Thyroid gland (tissue), 4 donors: ENCODE data around the gene NOS1AP.

ENCODE experiments used
- POLR2A ChIP-seq, 2 donors: fragments of 450-650 bp; IDR thresholded peaks; one replicate each; pipeline ENCODE4 v1.6.1; 2017; ENCODE audit warnings: antibody characterized with exemption in 2 of 2, mild to moderate bottlenecking in 2 of 2, moderate library complexity in 1 of 2
- TF ChIP-seq, protein P1 (sequence below), 6 experiments: fragments of 200-600 bp in 3 of 6; fragments of 450-650 bp in 3 of 6; sonication (generic) in 3 of 6; IDR thresholded peaks; one replicate each; pipeline ENCODE4 v1.5.1; 2016 to 2019; ENCODE audit warnings: antibody characterized with exemption in 6 of 6, mild to moderate bottlenecking in 2 of 6, inconsistent platforms in 1 of 6, moderate library complexity in 1 of 6

DNA sequence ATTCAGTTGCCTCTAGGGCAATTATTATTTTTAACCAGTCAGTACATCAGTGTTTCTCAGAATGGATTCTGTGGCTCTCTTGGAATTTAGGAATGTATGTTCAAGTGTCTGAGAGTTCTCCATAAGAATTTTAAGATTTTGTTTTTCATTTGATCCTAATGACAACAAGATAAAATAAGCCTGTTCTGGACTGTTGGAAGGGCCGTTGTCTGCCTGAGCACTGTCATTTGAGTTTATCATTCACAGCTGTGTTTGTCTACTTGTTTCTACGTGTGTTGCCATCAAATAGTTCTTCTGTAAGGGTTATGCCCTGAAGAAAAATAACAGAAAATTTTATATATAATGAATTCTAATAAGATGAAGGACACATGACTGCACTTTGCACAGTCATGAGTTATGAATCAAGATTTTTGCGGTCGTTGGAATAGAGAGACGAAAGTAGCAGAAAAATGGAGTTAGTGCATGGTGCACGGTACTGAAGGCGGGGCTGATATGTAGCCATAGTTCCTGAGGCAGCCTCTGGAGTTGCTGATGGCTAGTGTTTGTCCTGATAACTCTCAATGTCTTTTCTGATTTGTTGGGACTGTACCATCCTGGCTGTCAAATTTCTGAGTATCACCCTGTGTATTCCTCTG is 92.5 kb downstream of the NOS1AP start:
- TF ChIP-seq POLR2A (IDR thresholded peaks at IDR 0.05), result no peak
- TF ChIP-seq, protein P1, sequence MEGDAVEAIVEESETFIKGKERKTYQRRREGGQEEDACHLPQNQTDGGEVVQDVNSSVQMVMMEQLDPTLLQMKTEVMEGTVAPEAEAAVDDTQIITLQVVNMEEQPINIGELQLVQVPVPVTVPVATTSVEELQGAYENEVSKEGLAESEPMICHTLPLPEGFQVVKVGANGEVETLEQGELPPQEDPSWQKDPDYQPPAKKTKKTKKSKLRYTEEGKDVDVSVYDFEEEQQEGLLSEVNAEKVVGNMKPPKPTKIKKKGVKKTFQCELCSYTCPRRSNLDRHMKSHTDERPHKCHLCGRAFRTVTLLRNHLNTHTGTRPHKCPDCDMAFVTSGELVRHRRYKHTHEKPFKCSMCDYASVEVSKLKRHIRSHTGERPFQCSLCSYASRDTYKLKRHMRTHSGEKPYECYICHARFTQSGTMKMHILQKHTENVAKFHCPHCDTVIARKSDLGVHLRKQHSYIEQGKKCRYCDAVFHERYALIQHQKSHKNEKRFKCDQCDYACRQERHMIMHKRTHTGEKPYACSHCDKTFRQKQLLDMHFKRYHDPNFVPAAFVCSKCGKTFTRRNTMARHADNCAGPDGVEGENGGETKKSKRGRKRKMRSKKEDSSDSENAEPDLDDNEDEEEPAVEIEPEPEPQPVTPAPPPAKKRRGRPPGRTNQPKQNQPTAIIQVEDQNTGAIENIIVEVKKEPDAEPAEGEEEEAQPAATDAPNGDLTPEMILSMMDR (IDR thresholded peaks at IDR 0.05), result no peak
